HepG2 (cell line): ENCODE measurements around the gene DUSP9. TPM values are rescaled to one million over a fixed set of nuclear protein-coding genes. Genes with fewer than 3 reads are reported as not detected.

Experiments
- AGO2 ChIP-seq: fragments of 200-400 bp; formaldehyde crosslinking; optimal IDR thresholded peaks from 2 replicates; pipeline ENCODE3; 2017; ENCODE audit warnings: mild to moderate bottlenecking, low read depth, low read length, moderate library complexity
- BCL3 ChIP-seq: sonication (generic); formaldehyde crosslinking; IDR thresholded peaks from 2 replicates; pipeline ENCODE4 v1.5.1; 2020; ENCODE audit warnings: mild to moderate bottlenecking, missing genetic modification reagents, moderate library complexity
- FOXO1 ChIP-seq: sonication (generic); formaldehyde crosslinking; IDR thresholded peaks from 2 replicates; pipeline ENCODE4 v1.4.0; 2020; ENCODE audit warnings: missing genetic modification reagents
- HMGA1 ChIP-seq: sonication (generic); formaldehyde crosslinking; conservative IDR thresholded peaks from 2 replicates; pipeline ENCODE4 v1.4.0; 2020; ENCODE audit warnings: missing genetic modification reagents
- JUN ChIP-seq: sonication (generic); formaldehyde crosslinking; IDR thresholded peaks from 2 replicates; pipeline ENCODE4 v1.4.0; 2020; ENCODE audit warnings: mild to moderate bottlenecking, missing genetic modification reagents
- NCOR1 ChIP-seq: fragments of 200-600 bp; sonication (generic); IDR thresholded peaks from 2 replicates; pipeline ENCODE4 v1.7.0; 2017; ENCODE audit warnings: antibody characterized with exemption, low read length, borderline replicate concordance
- PHF8 ChIP-seq: sonication (generic); formaldehyde crosslinking; IDR thresholded peaks from 2 replicates; pipeline ENCODE4 v1.5.0; 2020; ENCODE audit warnings: missing genetic modification reagents
- RELA ChIP-seq: sonication (generic); formaldehyde crosslinking; IDR thresholded peaks from 2 replicates; pipeline ENCODE4 v1.4.0; 2020; ENCODE audit warnings: missing genetic modification reagents
- SETDB1 ChIP-seq: sonication (generic); formaldehyde crosslinking; IDR thresholded peaks from 2 replicates; pipeline ENCODE4 v1.5.1; 2020; ENCODE audit warnings: missing genetic modification reagents, mild to moderate bottlenecking, borderline replicate concordance
- SMC3 ChIP-seq: IDR thresholded peaks from 2 replicates; pipeline ENCODE4 v1.6.1; 2011; ENCODE audit warnings: low read length, improper control_type of control experiment
- SOX13 ChIP-seq, 3 experiments: fragments of 450-650 bp in 1 of 3; sonication (generic) in 1 of 3; formaldehyde crosslinking in 1 of 3; IDR thresholded peaks in 2 of 3; conservative IDR thresholded peaks in 1 of 3; 2 replicates each; pipeline versions ENCODE4 v1.5.0 to v1.6.1; 2016 to 2020; ENCODE audit warnings: antibody characterized with exemption in 1 of 3, mild to moderate bottlenecking in 1 of 3, missing compliant biosample characterization in 1 of 3, missing genetic modification reagents in 1 of 3, moderate library complexity in 1 of 3
- SP4 ChIP-seq: sonication (generic); formaldehyde crosslinking; IDR thresholded peaks from 2 replicates; pipeline ENCODE4 v1.8.1; 2023; ENCODE audit warnings: mild to moderate bottlenecking, missing genetic modification reagents
- SPEN ChIP-seq: sonication (generic); formaldehyde crosslinking; IDR thresholded peaks from 2 replicates; pipeline ENCODE4 v1.5.1; 2020; ENCODE audit warnings: low read depth, mild to moderate bottlenecking, missing genetic modification reagents
- TARDBP ChIP-seq: sonication (generic); formaldehyde crosslinking; IDR thresholded peaks from 2 replicates; pipeline ENCODE4 v1.8.0; 2022; ENCODE audit warnings: mild to moderate bottlenecking, missing genetic modification reagents
- TEAD2 ChIP-seq: sonication (generic); formaldehyde crosslinking; IDR thresholded peaks from 2 replicates; pipeline ENCODE4 v1.9.0; 2021; ENCODE audit warnings: missing genetic modification reagents
- ZBTB7A ChIP-seq: sonication (generic); formaldehyde crosslinking; IDR thresholded peaks from 2 replicates; pipeline ENCODE4 v1.8.0; 2022; ENCODE audit warnings: mild to moderate bottlenecking, missing genetic modification reagents
- ZFP82 ChIP-seq: sonication (generic); formaldehyde crosslinking; IDR thresholded peaks from 2 replicates; pipeline ENCODE4 v1.5.1; 2020; ENCODE audit warnings: mild to moderate bottlenecking, missing genetic modification reagents, borderline replicate concordance
- ZNF235 ChIP-seq: sonication (generic); formaldehyde crosslinking; IDR thresholded peaks from 2 replicates; pipeline ENCODE4 v1.8.1; 2023; ENCODE audit warnings: mild to moderate bottlenecking, missing genetic modification reagents, borderline replicate concordance
- ZNF547 ChIP-seq: sonication (generic); formaldehyde crosslinking; IDR thresholded peaks from 2 replicates; pipeline ENCODE4 v1.5.1; 2020; ENCODE audit warnings: mild to moderate bottlenecking, missing genetic modification reagents
- ZNF558 ChIP-seq: sonication (generic); formaldehyde crosslinking; IDR thresholded peaks from 2 replicates; pipeline ENCODE4 v1.9.0; 2022; ENCODE audit warnings: mild to moderate bottlenecking, missing genetic modification reagents, borderline replicate concordance
- ZNF737 ChIP-seq: sonication (generic); formaldehyde crosslinking; IDR thresholded peaks from 2 replicates; pipeline ENCODE4 v1.5.0; 2020; ENCODE audit warnings: missing genetic modification reagents, mild to moderate bottlenecking, borderline replicate concordance
- ZNF83 ChIP-seq: sonication (generic); formaldehyde crosslinking; IDR thresholded peaks from 2 replicates; pipeline ENCODE4 v1.4.0; 2020; ENCODE audit warnings: missing genetic modification reagents, mild to moderate bottlenecking, borderline replicate concordance
- polyA plus RNA-seq, 8 experiments: library from polyadenylated mRNA; depleted of rRNA in 3 of 8; stranded (reverse) in 7 of 8; unstranded in 1 of 8; fragments of >200 nt; fragmentation: Illumina TruSeq in 4 of 8; extraction: Trizol in 4 of 8; gene quantifications; 2 replicates each; pipeline versions ENCODE4 v1.2.1 to v1.2.3, GENCODE V29; 2011 to 2016; ENCODE audit warnings: low read depth in 4 of 8, missing spikeins in 1 of 8, mixed read lengths in 1 of 8; ENCODE audit not compliant: insufficient read depth in 1 of 8
- total RNA-seq, 5 experiments: library from RNA; depleted of rRNA; stranded (reverse); fragments of >200 nt; fragmentation: Illumina TruSeq; extraction: Trizol; gene quantifications; 2 replicates each; pipeline ENCODE4 v1.2.3, GENCODE V29; 2016; ENCODE audit warnings: low read depth in 1 of 5
- TF ChIP-seq, protein P1 (sequence below): sonication (generic); formaldehyde crosslinking; IDR thresholded peaks from 2 replicates; pipeline ENCODE4 v1.4.0; 2020; ENCODE audit warnings: missing genetic modification reagents, borderline replicate concordance

The DUSP9 gene
- total and polyA plus RNA-seq, 2 of the 13 experiments (the other 11 are each of a cell fraction or from before 2014, with no cell fraction given), result 235 to 435 TPM

DNA sequence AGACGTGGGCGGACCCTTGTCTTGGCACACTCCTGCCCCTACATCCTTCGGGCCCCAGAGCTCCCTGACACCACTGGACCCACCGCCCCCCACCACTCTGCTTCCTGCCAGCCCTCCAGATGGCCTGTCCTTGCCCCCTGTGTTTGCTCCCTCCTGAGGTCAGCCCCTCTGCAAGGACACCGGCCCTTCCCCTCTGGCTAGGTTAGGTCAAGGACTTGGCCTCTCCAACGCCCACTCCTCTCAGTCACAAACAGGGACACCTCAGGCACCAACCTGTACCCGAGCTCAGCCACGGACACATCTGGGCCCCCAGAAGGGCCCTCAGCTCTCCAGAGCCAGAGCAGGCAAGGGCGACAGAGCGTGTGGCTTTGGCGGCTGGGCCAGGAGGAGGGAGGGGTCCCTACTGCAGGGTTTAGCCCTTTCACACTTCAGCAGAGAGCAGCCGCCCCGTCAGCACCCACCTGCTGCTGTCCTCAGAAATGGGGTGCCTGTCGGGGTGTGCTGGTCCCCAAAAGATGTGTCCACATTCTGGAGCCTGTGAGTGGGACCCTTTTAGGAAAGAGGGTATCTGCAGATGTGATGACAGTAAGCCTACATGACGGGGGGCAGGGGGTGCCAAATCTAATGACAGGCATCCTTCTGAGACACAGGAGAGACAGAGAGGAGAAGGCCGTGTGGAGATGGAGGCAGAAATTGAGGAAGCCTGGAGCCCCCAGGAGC, 23.5 kb upstream of the DUSP9 start (continued):
- TF ChIP-seq ZNF558 (CRISPR knock-in tag), result no peak
- TF ChIP-seq SMC3, result no peak
- TF ChIP-seq SETDB1 (CRISPR knock-in tag), result no peak
- TF ChIP-seq, protein P1, sequence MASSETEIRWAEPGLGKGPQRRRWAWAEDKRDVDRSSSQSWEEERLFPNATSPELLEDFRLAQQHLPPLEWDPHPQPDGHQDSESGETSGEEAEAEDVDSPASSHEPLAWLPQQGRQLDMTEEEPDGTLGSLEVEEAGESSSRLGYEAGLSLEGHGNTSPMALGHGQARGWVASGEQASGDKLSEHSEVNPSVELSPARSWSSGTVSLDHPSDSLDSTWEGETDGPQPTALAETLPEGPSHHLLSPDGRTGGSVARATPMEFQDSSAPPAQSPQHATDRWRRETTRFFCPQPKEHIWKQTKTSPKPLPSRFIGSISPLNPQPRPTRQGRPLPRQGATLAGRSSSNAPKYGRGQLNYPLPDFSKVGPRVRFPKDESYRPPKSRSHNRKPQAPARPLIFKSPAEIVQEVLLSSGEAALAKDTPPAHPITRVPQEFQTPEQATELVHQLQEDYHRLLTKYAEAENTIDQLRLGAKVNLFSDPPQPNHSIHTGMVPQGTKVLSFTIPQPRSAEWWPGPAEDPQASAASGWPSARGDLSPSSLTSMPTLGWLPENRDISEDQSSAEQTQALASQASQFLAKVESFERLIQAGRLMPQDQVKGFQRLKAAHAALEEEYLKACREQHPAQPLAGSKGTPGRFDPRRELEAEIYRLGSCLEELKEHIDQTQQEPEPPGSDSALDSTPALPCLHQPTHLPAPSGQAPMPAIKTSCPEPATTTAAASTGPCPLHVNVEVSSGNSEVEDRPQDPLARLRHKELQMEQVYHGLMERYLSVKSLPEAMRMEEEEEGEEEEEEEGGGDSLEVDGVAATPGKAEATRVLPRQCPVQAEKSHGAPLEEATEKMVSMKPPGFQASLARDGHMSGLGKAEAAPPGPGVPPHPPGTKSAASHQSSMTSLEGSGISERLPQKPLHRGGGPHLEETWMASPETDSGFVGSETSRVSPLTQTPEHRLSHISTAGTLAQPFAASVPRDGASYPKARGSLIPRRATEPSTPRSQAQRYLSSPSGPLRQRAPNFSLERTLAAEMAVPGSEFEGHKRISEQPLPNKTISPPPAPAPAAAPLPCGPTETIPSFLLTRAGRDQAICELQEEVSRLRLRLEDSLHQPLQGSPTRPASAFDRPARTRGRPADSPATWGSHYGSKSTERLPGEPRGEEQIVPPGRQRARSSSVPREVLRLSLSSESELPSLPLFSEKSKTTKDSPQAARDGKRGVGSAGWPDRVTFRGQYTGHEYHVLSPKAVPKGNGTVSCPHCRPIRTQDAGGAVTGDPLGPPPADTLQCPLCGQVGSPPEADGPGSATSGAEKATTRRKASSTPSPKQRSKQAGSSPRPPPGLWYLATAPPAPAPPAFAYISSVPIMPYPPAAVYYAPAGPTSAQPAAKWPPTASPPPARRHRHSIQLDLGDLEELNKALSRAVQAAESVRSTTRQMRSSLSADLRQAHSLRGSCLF, result no peak
- TF ChIP-seq ZNF737, result no peak
- TF ChIP-seq SP4 (CRISPR knock-in tag), result no peak
- 0 out of 2 replicates have a peak, but pooled peaks have one; percentile 42 for TF ChIP-seq JUN (CRISPR knock-in tag)
- peak; percentile 82 for TF ChIP-seq TARDBP (CRISPR knock-in tag)
- no peak for TF ChIP-seq BCL3
- peak; percentile 77 for TF ChIP-seq AGO2
- no peak for TF ChIP-seq HMGA1 (CRISPR knock-in tag)
- no peak for TF ChIP-seq ZNF83 (CRISPR knock-in tag)
- TF ChIP-seq ZNF547 (CRISPR knock-in tag), result no peak
- peak; percentile 83 for TF ChIP-seq FOXO1 (CRISPR knock-in tag)
- no peak for TF ChIP-seq ZNF235 (CRISPR knock-in tag)
- TF ChIP-seq PHF8 (CRISPR knock-in tag), result peak; percentile 32; the same call in 1 of the 2 replicates
- TF ChIP-seq TEAD2 (CRISPR knock-in tag), result no peak
- peak; percentile 67; the same call in 1 of the 2 replicates for TF ChIP-seq SPEN
- no peak for TF ChIP-seq SOX13 (IDR thresholded peaks at IDR 0.05)
- peak in 1 of 2 experiments; percentile 61; a peak in 2 of 4 replicates for TF ChIP-seq SOX13 (CRISPR knock-in tag; conservative IDR thresholded peaks at IDR 0.05 in 1 of 2, IDR thresholded peaks at IDR 0.05 in 1 of 2)
- no peak for TF ChIP-seq ZFP82 (CRISPR knock-in tag)
- peak; percentile 36; the same call in 1 of the 2 replicates for TF ChIP-seq NCOR1
- no peak for TF ChIP-seq RELA (CRISPR knock-in tag)
- peak; percentile 99 for TF ChIP-seq ZBTB7A (CRISPR knock-in tag)
